ENCODE measurements around the gene THAP3.
"Not testable (repeated sequence)": the region's sequence is repeated elsewhere in the genome, so short reads cannot be mapped to it uniquely, and the experiment has no call there.

Gene THAP3

GRCh38 chr1:6635910-6636760, 11.5 kb downstream of the THAP3 start:
- H3K4me3 ChIP-seq (ENCODE audit: control insufficient read depth, low read depth, low read length), result no peak overlapping the region
- TF ChIP-seq CTCF (IDR thresholded peaks at IDR 0.05; ENCODE audit: control insufficient read depth, insufficient read depth, low read depth, low read length, missing control alignments), result no peak
- DNase-seq (ENCODE audit: low read depth), result no peak

GRCh38 chr1:6636778-6637177, 12.1 kb downstream of the THAP3 start:
- not testable (repeated sequence) for H3K4me3 ChIP-seq (ENCODE audit: control insufficient read depth, low read depth, low read length); DNase-seq (ENCODE audit: low read depth)

- no peak for DNase-seq (ENCODE audit: low read depth)
- no peak overlapping the region for H3K4me3 ChIP-seq (ENCODE audit: control insufficient read depth, low read depth, low read length)
- no peak for TF ChIP-seq CTCF (IDR thresholded peaks at IDR 0.05; ENCODE audit: control insufficient read depth, insufficient read depth, low read depth, low read length, missing control alignments)
Measured at GRCh38 chr1:6637770-6638169, 13.1 kb downstream of the THAP3 start.

GRCh38 chr1:6638226-6638625, 13.6 kb downstream of the THAP3 start:
- H3K4me3 ChIP-seq (ENCODE audit: control insufficient read depth, low read depth, low read length), result no peak overlapping the region
- peak; percentile 39 for DNase-seq (ENCODE audit: low read depth)
- no peak for TF ChIP-seq CTCF (IDR thresholded peaks at IDR 0.05; ENCODE audit: control insufficient read depth, insufficient read depth, low read depth, low read length, missing control alignments)

- not testable (repeated sequence) for DNase-seq (ENCODE audit: low read depth); H3K4me3 ChIP-seq (ENCODE audit: control insufficient read depth, low read depth, low read length)
Measured at GRCh38 chr1:6640867-6641266, 16.2 kb downstream of the THAP3 start.

- no peak for DNase-seq (ENCODE audit: low read depth)
- no peak for TF ChIP-seq CTCF (IDR thresholded peaks at IDR 0.05; ENCODE audit: control insufficient read depth, insufficient read depth, low read depth, low read length, missing control alignments)
- no peak overlapping the region for H3K4me3 ChIP-seq (ENCODE audit: control insufficient read depth, low read depth, low read length)
Measured at GRCh38 chr1:6645018-6645417, 20.4 kb downstream of the THAP3 start.

GRCh38 chr1:6646499-6647148, 22.0 kb downstream of the THAP3 start:
- TF ChIP-seq CTCF (IDR thresholded peaks at IDR 0.05; ENCODE audit: control insufficient read depth, insufficient read depth, low read depth, low read length, missing control alignments), result peak; percentile 59
- DNase-seq (ENCODE audit: low read depth), result no peak
- H3K4me3 ChIP-seq (ENCODE audit: control insufficient read depth, low read depth, low read length), result no peak overlapping the region

All from AG09309 (cell line).